A673 (cell line): Measurements from ENCODE around the gene ADTRP. TPM values are rescaled to one million over a fixed set of nuclear protein-coding genes. Genes with fewer than 3 reads are reported as not detected.

Experiments used
- BruUV-seq: library from RNA; stranded (reverse); fragments of 400-500 nt; replicated peaks from 2 replicates; lab custom pipeline; 2021; lab: Mats Ljungman, UMichigan
- CTCF ChIA-PET: fragments of 300-600 bp; sonication (Branson Sonifier 250); formaldehyde crosslinking; loops from one replicate; lab custom pipeline; 2022; ENCODE audit warnings: antibody characterized with exemption; lab: Charles Lee
- POLR2A ChIA-PET: fragments of 300-600 bp; sonication (Branson Sonifier 250); formaldehyde crosslinking; loops from one replicate; lab custom pipeline; 2022; ENCODE audit warnings: antibody characterized with exemption; ENCODE audit not compliant: low non-redundant PET; lab: Charles Lee
- DNase-seq: peaks from one replicate; pipeline ENCODE4 v3.0.0-alpha.2; 2015; ENCODE audit warnings: low spot score
- H3K27ac ChIP-seq: fragments of 200-600 bp; sonication (generic); 2 replicates; pipeline ENCODE4 v1.5.1; 2016; ENCODE audit warnings: mixed run types, low read depth, mild to moderate bottlenecking, mixed read lengths, antibody characterized with exemption, low read length; ENCODE audit not compliant: poor library complexity, severe bottlenecking
- H3K27me3 ChIP-seq: fragments of 200-600 bp; sonication (generic); replicated peaks from 2 replicates; pipeline ENCODE4 v1.6.1; 2017; ENCODE audit warnings: mixed run types, low read depth, mild to moderate bottlenecking, mixed read lengths, antibody characterized with exemption, low read length; ENCODE audit not compliant: insufficient read depth, poor library complexity
- H3K36me3 ChIP-seq: fragments of 200-600 bp; sonication (generic); 2 replicates; pipeline ENCODE4 v1.6.1; 2016; ENCODE audit warnings: mixed run types, mild to moderate bottlenecking, mixed read lengths, antibody characterized with exemption, low read length; ENCODE audit not compliant: insufficient read depth, poor library complexity, severe bottlenecking
- H3K4me1 ChIP-seq: fragments of 200-600 bp; sonication (generic); 2 replicates; pipeline ENCODE4 v1.6.1; 2017; ENCODE audit warnings: mixed run types, mild to moderate bottlenecking, mixed read lengths, antibody characterized with exemption, low read length; ENCODE audit not compliant: insufficient read depth, poor library complexity, severe bottlenecking
- H3K4me3 ChIP-seq: fragments of 200-600 bp; sonication (generic); 2 replicates; pipeline ENCODE4 v1.5.1; 2016; ENCODE audit warnings: low read depth, mixed run types, mild to moderate bottlenecking, mixed read lengths, low read length; ENCODE audit not compliant: poor library complexity, severe bottlenecking
- H3K9me3 ChIP-seq: fragments of 200-600 bp; sonication (generic); 2 replicates; pipeline ENCODE4 v1.6.1; 2016; ENCODE audit warnings: mixed run types, low read depth, mild to moderate bottlenecking, mixed read lengths, antibody characterized with exemption, low read length; ENCODE audit not compliant: poor library complexity, severe bottlenecking
- CTCF ChIP-seq: fragments of 300-800, 200-600 bp; sonication (generic); conservative IDR thresholded peaks from 2 replicates; pipeline ENCODE4 v1.5.1; 2017; ENCODE audit warnings: low read depth, mild to moderate bottlenecking, antibody characterized with exemption, low read length, moderate library complexity, mixed read lengths
- EZH2 ChIP-seq: fragments of 200-600 bp; sonication (generic); IDR thresholded peaks from 2 replicates; pipeline ENCODE4 v1.6.1; 2017; ENCODE audit warnings: borderline replicate concordance, low read depth, mild to moderate bottlenecking, mixed read lengths, antibody characterized with exemption, low read length; ENCODE audit not compliant: poor library complexity, severe bottlenecking
- intact Hi-C: fragments of 100-400 bp; cut with micrococcal nuclease; formaldehyde crosslinking; loops from one replicate; pipeline ENCODE4 v1.10.0; 2022; ENCODE audit not compliant: unreplicated experiment
- total RNA-seq: library from RNA; stranded (reverse); gene quantifications from 2 replicates; pipeline ENCODE4 v1.2.3, GENCODE V29; 2021

The ADTRP gene
- total RNA-seq, 1 experiment from 2014 or later, result not detected

GRCh38 chr6:11822346-11822745 lies 43.7 kb upstream of the ADTRP start:
- no peaks in the 10 kb centered on the region for H3K4me1 ChIP-seq
- H3K27me3 ChIP-seq, result peaks cover 40% of the 10 kb centered on the region
- no peak overlapping the region for H3K27ac ChIP-seq
- BruUV-seq, result no TSS peak
- DNase-seq, result no peak
- no peak overlapping the region for H3K4me3 ChIP-seq
- no peaks in the 10 kb centered on the region for H3K36me3 ChIP-seq
- TF ChIP-seq CTCF, result peak; percentile 35; the same call in 1 of the 2 replicates
- no peak for TF ChIP-seq EZH2
- CTCF ChIA-PET, result no interaction called here
- H3K9me3 ChIP-seq, result no peaks in the 10 kb centered on the region
- intact Hi-C loops, result no loop called here
- POLR2A ChIA-PET, result no interaction called here

GRCh38 chr6:11821781-11822180 lies 43.2 kb upstream of the ADTRP start:
- POLR2A ChIA-PET, result no interaction called here
- H3K27me3 ChIP-seq, result peaks cover 40% of the 10 kb centered on the region
- intact Hi-C loops, result no loop called here
- DNase-seq, result no peak
- no peak overlapping the region for H3K27ac ChIP-seq
- CTCF ChIA-PET, result no interaction called here
- BruUV-seq, result no TSS peak
- no peaks in the 10 kb centered on the region for H3K9me3 ChIP-seq
- H3K4me1 ChIP-seq, result no peaks in the 10 kb centered on the region
- TF ChIP-seq EZH2 (no peak), CTCF (no peak)
- H3K36me3 ChIP-seq, result no peaks in the 10 kb centered on the region
- no peak overlapping the region for H3K4me3 ChIP-seq

GRCh38 chr6:11820821-11821220 lies 42.2 kb upstream of the ADTRP start:
- Histone ChIP-seq H3K27me3 (peaks cover 39% of the 10 kb centered on the region), H3K9me3 (no peaks in the 10 kb centered on the region), H3K36me3 (no peaks in the 10 kb centered on the region), H3K27ac (no peak overlapping the region), H3K4me3 (no peak overlapping the region), H3K4me1 (no peaks in the 10 kb centered on the region)
- POLR2A ChIA-PET, result no interaction called here
- no TSS peak for BruUV-seq
- TF ChIP-seq CTCF (no peak), EZH2 (no peak)
- intact Hi-C loops, result no loop called here
- DNase-seq, result no peak
- CTCF ChIA-PET, result no interaction called here
